ENCODE data around the gene BBS4. TPM values are rescaled to one million over a fixed set of nuclear protein-coding genes. Genes with fewer than 3 reads are reported as not detected.

The BBS4 gene
- total and polyA plus RNA-seq, 2 of the 4 experiments (the other 2 are of a cell fraction), result 15.8 to 21.0 TPM

DNA sequence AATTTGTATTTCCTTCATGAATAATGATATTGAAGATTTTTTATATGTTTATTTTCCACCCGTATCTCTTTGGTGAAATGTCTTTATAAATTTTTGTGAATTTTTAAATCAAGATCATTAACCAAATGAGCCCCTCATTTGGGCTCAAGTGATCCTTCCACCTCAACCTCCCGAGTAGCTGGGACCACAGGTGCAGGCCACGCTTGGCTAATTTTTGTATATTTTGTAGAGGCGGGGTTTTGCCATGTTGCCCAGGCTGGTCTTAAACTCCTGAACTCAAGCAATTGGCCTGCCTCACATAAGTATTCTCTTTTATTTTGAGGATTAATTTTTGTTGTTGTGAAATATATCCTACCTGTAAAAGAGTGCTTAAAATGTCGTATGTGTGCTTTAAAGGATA is 4.9 kb downstream of the BBS4 start:
- POLR2A ChIA-PET (ENCODE audit: unreplicated experiment), result no interaction called here
- no peak overlapping the region for H2AFZ ChIP-seq (replicated peaks; ENCODE audit: low read length, poor library complexity)

More for the DNA sequence above, 4.9 kb downstream of the BBS4 start:
- no peak overlapping the region for H2BK20ac ChIP-seq (ENCODE audit: low read depth, low read length)
- CTCF ChIA-PET, result no interaction called here
- TF ChIP-seq CEBPB (IDR thresholded peaks at IDR 0.05; ENCODE audit: low read depth, low read length) (no peak), MAFK (IDR thresholded peaks at IDR 0.05; ENCODE audit: low read depth, low read length) (no peak), MXI1 (IDR thresholded peaks at IDR 0.05; ENCODE audit: borderline replicate concordance, low read depth, low read length) (no peak), RCOR1 (IDR thresholded peaks at IDR 0.05; ENCODE audit: insufficient replicate concordance, low read length) (no peak), RFX5 (IDR thresholded peaks at IDR 0.05; ENCODE audit: low read depth, low read length) (no peak), BHLHE40 (IDR thresholded peaks at IDR 0.05; ENCODE audit: low read depth, low read length) (no peak), CTCF (conservative IDR thresholded peaks at IDR 0.05; ENCODE audit: low read depth, low read length) (no peak)
- no peak overlapping the region for H4K8ac ChIP-seq (ENCODE audit: low read depth in 2 of 2, low read length in 2 of 2)
- H3K4me3 ChIP-seq (ENCODE audit: insufficient read depth, low read depth, low read length), result no peak overlapping the region
- no peak overlapping the region for H3K23ac ChIP-seq (ENCODE audit: low read depth, low read length)
- no TSS peak for BruUV-seq (replicated peaks)
- H3K4me1 ChIP-seq (ENCODE audit: control insufficient read depth, insufficient read depth, low read length), result no peaks in the 10 kb centered on the region
- no CpG with 5 or more reads among the region's 5 CpGs for WGBS, 2 experiments (ENCODE audit: extremely low coverage in 2 of 2, insufficient read length in 1 of 2)
- no peak overlapping the region for H3K18ac ChIP-seq (ENCODE audit: low read depth, low read length)
- H2BK120ac ChIP-seq (ENCODE audit: low read depth, low read length), result no peak overlapping the region
- peaks cover 0 to 12% of the 10 kb centered on the region in 2 experiments; a peak in 3 of 4 replicates for H3K79me1 ChIP-seq (ENCODE audit: low read depth in 1 of 2, low read length in 2 of 2)
- H4K91ac ChIP-seq (ENCODE audit: insufficient read depth, low read depth, low read length), result no peak overlapping the region
- in situ Hi-C loops (cut with MboI; ENCODE audit: low sequenced_read_pairs) (no loop called here), intact Hi-C loops (cut with micrococcal nuclease) (no loop called here), dilution Hi-C loops (cut with HindIII; ENCODE audit: low sequenced_read_pairs, unreplicated experiment) (no loop called here)
- no peaks in the 10 kb centered on the region for H3K27me3 ChIP-seq (ENCODE audit: control insufficient read depth, insufficient read depth, low read length)
- ATAC-seq (ENCODE audit: low read depth), result no peak
- H3K4me2 ChIP-seq (ENCODE audit: low read depth, low read length), result no peak overlapping the region
- no peak overlapping the region for H3K4ac ChIP-seq (ENCODE audit: low read depth, low read length)
- H4K20me1 ChIP-seq (ENCODE audit: insufficient read depth, low read length), result no peaks in the 10 kb centered on the region
- H2BK15ac ChIP-seq (ENCODE audit: low read depth, low read length), result no peak overlapping the region
- no peak overlapping the region for H2BK5ac ChIP-seq (ENCODE audit: low read depth, low read length, poor library complexity, severe bottlenecking)
- H3K14ac ChIP-seq (replicated peaks; ENCODE audit: low read depth, low read length), result no peak overlapping the region
- H3K9me3 ChIP-seq (ENCODE audit: control insufficient read depth, insufficient read depth, low read length), result no peaks in the 10 kb centered on the region
- no peak overlapping the region for H4K5ac ChIP-seq (ENCODE audit: low read depth, low read length)
- no peak overlapping the region for H3K56ac ChIP-seq (ENCODE audit: extremely low read depth, insufficient read depth, low read length)
- H3K27ac ChIP-seq (ENCODE audit: insufficient read depth, low read length), result no peak overlapping the region
- no peak overlapping the region for H3K9ac ChIP-seq (ENCODE audit: low read depth, low read length)
- no peaks in the 10 kb centered on the region; the same call in 1 of the 2 replicates for H3K36me3 ChIP-seq (ENCODE audit: control insufficient read depth, insufficient read depth, low read length)
- DNase-seq, result no peak
- no peak overlapping the region for H2AK9ac ChIP-seq (replicated peaks; ENCODE audit: low read depth, low read length, poor library complexity)
- no peak overlapping the region for H2AK5ac ChIP-seq (ENCODE audit: low read depth, low read length)
- H3K9me1 ChIP-seq (ENCODE audit: insufficient read depth, low read length), result no peaks in the 10 kb centered on the region
